Measurements from ENCODE around the gene TM4SF4.

TM4SF4 gene

DNA sequence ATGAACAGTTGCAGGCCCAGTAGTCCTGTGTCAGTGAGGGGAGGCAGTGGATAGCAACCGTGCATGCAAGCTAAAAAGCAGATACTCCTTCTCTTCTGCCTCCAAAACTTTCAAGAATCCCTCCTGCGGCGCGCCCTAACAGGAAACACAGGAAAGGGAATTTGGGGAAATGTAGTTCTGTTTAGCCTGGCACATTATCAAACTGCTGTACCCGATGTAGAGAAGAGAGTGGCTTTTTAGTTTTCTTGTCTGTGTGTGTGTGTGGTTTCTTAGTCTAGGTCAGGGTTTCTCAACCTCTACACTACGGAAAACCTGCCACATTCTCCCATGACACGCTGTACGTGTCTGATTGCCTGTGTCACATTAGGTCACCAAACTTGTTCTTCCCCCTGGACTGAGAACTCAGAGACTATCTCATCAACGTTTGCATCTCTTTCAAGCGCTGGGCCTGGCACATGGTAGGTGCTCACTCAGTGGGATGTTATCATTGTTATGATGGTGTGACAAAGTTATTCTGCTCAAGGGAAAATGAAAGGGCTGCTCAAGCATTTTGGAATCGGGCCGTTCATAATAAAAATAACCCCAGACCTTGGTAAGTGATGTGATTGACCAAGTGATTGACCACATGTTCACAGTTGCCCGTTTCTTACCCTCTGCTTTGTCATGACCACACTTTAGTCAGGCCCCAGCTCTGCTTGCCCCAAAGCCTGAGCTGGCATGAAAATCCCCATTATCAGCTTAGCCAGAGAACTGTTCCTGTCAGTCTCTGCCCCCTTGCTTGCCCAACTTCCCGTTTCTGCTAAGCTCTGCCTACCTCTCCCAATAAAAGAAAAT is 33.2 kb downstream of the TM4SF4 start:
- TF ChIP-seq EZH2 (IDR thresholded peaks at IDR 0.05), result no peak
- no peak for TF ChIP-seq POLR2AphosphoS5 (IDR thresholded peaks at IDR 0.05; ENCODE audit: borderline replicate concordance, low read depth, low read length)
- no peak for TF ChIP-seq FOXP2 (optimal IDR thresholded peaks at IDR 0.05; ENCODE audit: control extremely low read depth, extremely low read length, insufficient read depth)
- no peaks in the 10 kb centered on the region for H3K36me3 ChIP-seq (ENCODE audit: insufficient read depth, low read length)
- no peak overlapping the region for H3K27ac ChIP-seq
- H3K4me3 ChIP-seq, result no peak overlapping the region
- no peak for DNase-seq (ENCODE audit: low read depth, low spot score)
- no peaks in the 10 kb centered on the region for H3K9me3 ChIP-seq (ENCODE audit: low read depth, low read length)
- H3K9ac ChIP-seq (ENCODE audit: insufficient read length), result no peak overlapping the region

DNA sequence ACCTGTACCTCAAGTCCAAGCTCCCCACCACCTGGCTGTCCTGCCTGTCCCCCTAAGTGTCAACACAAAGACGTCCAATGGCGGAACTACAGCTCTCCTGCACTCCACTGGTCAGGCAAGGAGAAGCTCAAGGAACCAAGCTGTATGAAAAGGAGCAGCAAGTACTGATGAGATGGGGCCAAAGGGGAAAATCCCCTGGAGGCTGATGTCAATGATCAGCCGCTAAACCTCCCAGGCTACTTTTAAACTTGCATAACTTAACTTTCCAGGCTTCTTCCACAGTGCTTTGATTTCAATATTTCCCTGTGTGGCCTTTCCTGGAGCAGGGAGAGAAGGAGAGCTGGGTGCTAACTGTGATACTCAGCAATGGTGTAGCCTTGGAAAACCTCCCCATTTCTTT is 35.0 kb downstream of the TM4SF4 start:
- H3K9me3 ChIP-seq (ENCODE audit: low read depth, low read length), result no peaks in the 10 kb centered on the region
- no peak overlapping the region for H3K27ac ChIP-seq
- TF ChIP-seq FOXP2 (optimal IDR thresholded peaks at IDR 0.05; ENCODE audit: control extremely low read depth, extremely low read length, insufficient read depth) (no peak), EZH2 (IDR thresholded peaks at IDR 0.05) (no peak), POLR2AphosphoS5 (IDR thresholded peaks at IDR 0.05; ENCODE audit: borderline replicate concordance, low read depth, low read length) (no peak)
- no peak for DNase-seq (ENCODE audit: low read depth, low spot score)
- H3K36me3 ChIP-seq (ENCODE audit: insufficient read depth, low read length), result no peaks in the 10 kb centered on the region
- no peak overlapping the region for H3K4me3 ChIP-seq
- H3K9ac ChIP-seq (ENCODE audit: insufficient read length), result no peak overlapping the region

DNA sequence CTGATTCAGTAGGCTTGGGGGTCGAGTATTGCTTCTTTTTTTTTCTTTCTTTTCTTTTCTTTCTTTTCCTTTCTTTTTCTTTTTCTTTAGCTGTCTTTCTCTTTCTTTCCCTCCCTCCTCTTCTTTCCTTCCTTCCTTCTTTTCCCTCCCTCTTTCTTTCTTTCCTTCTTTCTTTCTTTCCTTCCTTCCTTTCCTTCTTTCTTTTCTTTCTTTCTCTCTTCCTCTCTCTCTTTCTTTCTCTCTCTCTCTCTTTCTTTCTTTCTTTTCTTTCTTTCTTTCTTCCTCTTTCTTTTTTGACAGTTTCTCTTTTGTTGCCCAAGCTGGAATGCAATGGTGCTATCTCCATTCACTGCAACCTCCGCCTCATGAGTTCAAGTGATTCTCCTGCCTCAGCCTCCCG is 36.0 kb downstream of the TM4SF4 start:
- Histone ChIP-seq H3K4me3 (no peak overlapping the region), H3K36me3 (ENCODE audit: insufficient read depth, low read length) (no peaks in the 10 kb centered on the region), H3K9ac (ENCODE audit: insufficient read length) (no peak overlapping the region), H3K27ac (no peak overlapping the region), H3K9me3 (ENCODE audit: low read depth, low read length) (no peaks in the 10 kb centered on the region)
- DNase-seq (ENCODE audit: low read depth, low spot score), result no peak
- TF ChIP-seq POLR2AphosphoS5 (IDR thresholded peaks at IDR 0.05; ENCODE audit: borderline replicate concordance, low read depth, low read length) (no peak), FOXP2 (optimal IDR thresholded peaks at IDR 0.05; ENCODE audit: control extremely low read depth, extremely low read length, insufficient read depth) (no peak), EZH2 (IDR thresholded peaks at IDR 0.05) (no peak)

DNA sequence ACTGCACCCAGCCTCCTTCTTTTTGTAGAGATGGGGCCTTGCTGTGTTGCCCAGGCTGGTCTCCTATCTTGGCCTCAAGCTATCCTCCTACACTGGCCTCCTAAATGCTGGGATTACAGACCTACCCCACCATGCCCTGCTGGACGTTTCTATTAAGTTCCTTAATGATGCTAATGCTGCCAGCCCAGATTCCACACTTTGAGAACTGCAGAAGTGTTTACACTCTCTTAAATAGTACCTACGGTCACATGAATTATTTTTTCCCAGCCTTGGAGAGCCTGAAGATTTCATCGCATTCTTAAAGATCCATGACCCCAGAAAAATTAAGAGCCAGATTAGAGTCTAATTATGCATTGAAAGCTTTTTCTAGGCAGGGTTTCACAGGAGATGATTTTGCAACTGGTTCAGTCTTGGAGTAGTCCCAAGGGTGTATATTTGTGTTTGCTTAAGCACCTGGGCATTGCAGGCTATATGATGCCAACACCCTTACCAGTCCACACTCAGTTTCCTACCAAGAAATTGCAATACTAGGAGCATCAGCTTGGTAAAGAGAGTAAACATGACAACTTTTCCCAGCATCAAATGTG is 36.6 kb downstream of the TM4SF4 start:
- Histone ChIP-seq H3K9me3 (ENCODE audit: low read depth, low read length) (no peaks in the 10 kb centered on the region), H3K9ac (ENCODE audit: insufficient read length) (no peak overlapping the region), H3K36me3 (ENCODE audit: insufficient read depth, low read length) (no peaks in the 10 kb centered on the region), H3K4me3 (no peak overlapping the region), H3K27ac (no peak overlapping the region)
- no peak for DNase-seq (ENCODE audit: low read depth, low spot score)
- TF ChIP-seq POLR2AphosphoS5 (IDR thresholded peaks at IDR 0.05; ENCODE audit: borderline replicate concordance, low read depth, low read length), result no peak
- no peak for TF ChIP-seq EZH2 (IDR thresholded peaks at IDR 0.05)
- no peak for TF ChIP-seq FOXP2 (optimal IDR thresholded peaks at IDR 0.05; ENCODE audit: control extremely low read depth, extremely low read length, insufficient read depth)

DNA sequence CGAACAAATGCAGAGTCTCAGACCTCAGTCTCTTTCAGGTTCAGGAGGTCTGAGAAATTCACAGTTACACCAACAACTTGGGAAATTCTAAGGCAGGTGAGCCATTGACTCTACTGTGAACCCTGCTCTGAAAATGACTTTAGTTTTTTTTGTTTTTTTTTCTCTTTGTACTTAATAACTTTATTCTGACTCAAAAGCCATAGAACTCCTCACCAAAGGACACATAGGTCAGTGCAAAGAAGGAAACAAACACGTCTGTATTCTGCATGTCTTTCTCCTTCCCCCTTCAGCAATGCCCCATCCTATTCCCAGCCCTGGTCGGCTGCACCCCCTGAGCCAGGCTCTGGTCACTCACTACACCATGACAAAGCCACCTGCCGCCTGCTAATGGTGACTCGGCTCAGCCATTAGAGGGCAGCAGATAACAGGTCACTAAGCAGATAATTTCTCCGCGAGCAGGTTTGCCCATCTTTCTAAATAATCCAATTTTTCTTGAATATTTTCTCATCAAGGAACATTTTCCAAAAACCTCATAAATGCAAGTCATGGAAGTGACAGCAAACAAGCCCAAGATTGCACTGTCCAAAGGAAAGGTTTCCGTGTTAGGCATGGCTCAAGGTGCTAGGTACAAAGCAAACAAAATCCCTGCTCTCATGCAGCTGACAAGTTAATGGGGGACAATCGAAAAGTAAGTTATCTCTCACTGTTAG is 37.7 kb downstream of the TM4SF4 start:
- Histone ChIP-seq H3K9me3 (ENCODE audit: low read depth, low read length) (no peaks in the 10 kb centered on the region), H3K36me3 (ENCODE audit: insufficient read depth, low read length) (no peaks in the 10 kb centered on the region), H3K4me3 (no peak overlapping the region), H3K27ac (no peak overlapping the region), H3K9ac (ENCODE audit: insufficient read length) (no peak overlapping the region)
- no peak for DNase-seq (ENCODE audit: low read depth, low spot score)
- TF ChIP-seq FOXP2 (optimal IDR thresholded peaks at IDR 0.05; ENCODE audit: control extremely low read depth, extremely low read length, insufficient read depth) (no peak), EZH2 (IDR thresholded peaks at IDR 0.05) (no peak), POLR2AphosphoS5 (IDR thresholded peaks at IDR 0.05; ENCODE audit: borderline replicate concordance, low read depth, low read length) (no peak)

DNA sequence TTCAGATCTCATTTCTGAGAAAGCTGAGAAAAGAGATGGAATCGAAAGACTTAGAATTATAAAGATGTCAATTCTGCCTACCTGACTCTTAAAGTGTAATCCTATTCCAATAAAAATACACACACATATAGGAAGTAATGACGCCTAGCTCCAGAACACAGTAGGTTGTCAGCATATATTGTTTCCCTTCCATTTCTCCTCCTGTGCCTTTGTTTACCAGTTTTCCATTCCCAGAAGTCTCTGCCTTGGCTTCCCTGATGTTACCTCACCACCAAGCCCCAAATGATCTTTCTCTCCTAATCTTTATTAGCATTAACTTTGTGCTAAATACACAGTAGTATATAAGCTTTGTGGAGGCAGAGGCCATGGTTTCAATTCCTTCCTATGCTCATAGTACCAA is 40.0 kb downstream of the TM4SF4 start:
- no peaks in the 10 kb centered on the region for H3K9me3 ChIP-seq (ENCODE audit: low read depth, low read length)
- H3K4me3 ChIP-seq, result no peak overlapping the region
- no peak overlapping the region for H3K9ac ChIP-seq (ENCODE audit: insufficient read length)
- TF ChIP-seq POLR2AphosphoS5 (IDR thresholded peaks at IDR 0.05; ENCODE audit: borderline replicate concordance, low read depth, low read length), result no peak
- no peak for TF ChIP-seq FOXP2 (optimal IDR thresholded peaks at IDR 0.05; ENCODE audit: control extremely low read depth, extremely low read length, insufficient read depth)
- TF ChIP-seq EZH2 (IDR thresholded peaks at IDR 0.05), result no peak
- H3K27ac ChIP-seq, result no peak overlapping the region
- no peaks in the 10 kb centered on the region; the same call in 1 of the 2 replicates for H3K36me3 ChIP-seq (ENCODE audit: insufficient read depth, low read length)
- DNase-seq (ENCODE audit: low read depth, low spot score), result no peak

DNA sequence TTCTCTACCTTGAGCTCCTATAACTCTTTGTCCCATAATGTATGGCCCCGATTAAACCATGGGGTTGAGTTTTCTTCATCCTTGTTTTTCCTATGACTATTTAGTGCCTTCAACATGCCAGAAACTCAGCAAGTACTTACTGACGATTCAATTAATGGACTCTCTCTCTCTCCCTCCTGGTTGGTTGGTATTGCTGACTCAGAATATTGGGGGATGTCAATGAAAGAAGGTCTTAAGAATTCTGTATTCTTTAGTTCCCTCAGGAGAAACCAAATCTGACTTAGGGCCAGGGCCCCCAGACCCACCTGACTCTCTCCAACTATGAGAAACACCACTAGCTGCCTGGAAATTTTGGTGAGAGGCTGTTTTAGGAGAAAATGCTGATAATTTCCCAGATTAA is 40.8 kb downstream of the TM4SF4 start:
- Histone ChIP-seq H3K36me3 (ENCODE audit: insufficient read depth, low read length) (peaks cover 3% of the 10 kb centered on the region; the same call in 1 of the 2 replicates), H3K9ac (ENCODE audit: insufficient read length) (no peak overlapping the region), H3K27ac (no peak overlapping the region), H3K9me3 (ENCODE audit: low read depth, low read length) (no peaks in the 10 kb centered on the region), H3K4me3 (no peak overlapping the region)
- no peak for DNase-seq (ENCODE audit: low read depth, low spot score)
- no peak for TF ChIP-seq EZH2 (IDR thresholded peaks at IDR 0.05)
- no peak for TF ChIP-seq POLR2AphosphoS5 (IDR thresholded peaks at IDR 0.05; ENCODE audit: borderline replicate concordance, low read depth, low read length)
- TF ChIP-seq FOXP2 (optimal IDR thresholded peaks at IDR 0.05; ENCODE audit: control extremely low read depth, extremely low read length, insufficient read depth), result no peak

DNA sequence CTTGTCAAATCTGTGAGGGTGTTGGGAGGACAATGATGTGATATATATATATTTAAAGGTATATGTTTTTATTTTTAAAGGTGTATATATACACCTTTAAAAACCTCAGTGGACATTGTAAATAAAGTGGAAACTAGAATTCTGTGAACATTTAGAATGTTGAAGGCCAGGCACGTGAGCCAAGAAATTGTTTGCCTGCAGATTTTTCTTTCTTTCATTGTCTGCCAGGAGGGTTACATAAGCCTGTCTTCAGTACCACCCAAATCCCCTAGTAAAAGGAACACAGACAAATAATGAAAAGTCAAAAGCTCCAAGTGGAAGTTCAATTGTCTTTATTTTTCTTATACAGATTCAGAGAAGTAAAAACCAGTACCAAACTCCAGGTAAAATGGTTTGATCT is 42.4 kb downstream of the TM4SF4 start:
- no peak for TF ChIP-seq FOXP2 (optimal IDR thresholded peaks at IDR 0.05; ENCODE audit: control extremely low read depth, extremely low read length, insufficient read depth)
- no peak for TF ChIP-seq POLR2AphosphoS5 (IDR thresholded peaks at IDR 0.05; ENCODE audit: borderline replicate concordance, low read depth, low read length)
- H3K9ac ChIP-seq (ENCODE audit: insufficient read length), result no peak overlapping the region

More for the DNA sequence above, 42.4 kb downstream of the TM4SF4 start:
- no peak for DNase-seq (ENCODE audit: low read depth, low spot score)
- H3K36me3 ChIP-seq (ENCODE audit: insufficient read depth, low read length), result peaks cover 12% of the 10 kb centered on the region
- no peak overlapping the region for H3K4me3 ChIP-seq
- no peaks in the 10 kb centered on the region for H3K9me3 ChIP-seq (ENCODE audit: low read depth, low read length)
- no peak overlapping the region for H3K27ac ChIP-seq

All from SK-N-MC (cell line).